A549 (cell line): ENCODE data around the gene FGF5. TPM values are rescaled to one million over a fixed set of nuclear protein-coding genes. Genes with fewer than 3 reads are reported as not detected.

Experiments used
- ATAC-seq, 2 experiments: fragments of 200-7000 bp in 1 of 2; fragments of >200 bp in 1 of 2; cut with Nextera tagmentation in 1 of 2; cut with Tn5 transposase in 1 of 2; 3 replicates each; pipeline versions ENCODE4 v1.8.0 to v1.9.1; 2018 to 2020; ENCODE audit warnings: mild to moderate bottlenecking in 1 of 2, moderate library complexity in 1 of 2
- CTCF ChIA-PET: fragments of 300-600 bp; sonication (Branson Sonifier 250); formaldehyde crosslinking; extraction: SDS; loops from one replicate; lab custom pipeline; 2021; ENCODE audit warnings: antibody characterized with exemption, inconsistent platforms; lab: Yijun Ruan, JAX
- POLR2A ChIA-PET: fragments of 350-600 bp; formaldehyde crosslinking; extraction: SDS; loops from one replicate; lab custom pipeline; 2021; ENCODE audit warnings: antibody characterized with exemption, inconsistent platforms; lab: Yijun Ruan, JAX
- DNase-seq, 2 experiments: peaks; one replicate each; pipeline versions ENCODE4 v3.0.0 to v3.0.0-alpha.2; 2011 to 2016; ENCODE audit warnings: low read depth in 1 of 2, low spot score in 1 of 2
- FAIRE-seq: peaks from 2 replicates; lab custom pipeline; 2011; peaks lifted over from hg19 to GRCh38; lab: Jason Lieb, UNC
- H3K27ac ChIP-seq, 2 experiments: fragments of >200 bp; sonication (Bioruptor Twin); formaldehyde crosslinking; 3 replicates each; pipeline ENCODE4 v1.5.1; 2016 to 2017
- H3K4me1 ChIP-seq: fragments of >200 bp; sonication (Bioruptor Twin); formaldehyde crosslinking; 3 replicates; pipeline ENCODE4 v1.6.1; 2016
- H3K4me2 ChIP-seq: fragments of >200 bp; sonication (Bioruptor Twin); formaldehyde crosslinking; 3 replicates; pipeline ENCODE4 v1.6.1; 2016
- H3K4me3 ChIP-seq: fragments of >200 bp; sonication (Bioruptor Twin); formaldehyde crosslinking; 3 replicates; pipeline ENCODE4 v1.5.1; 2016
- H3K9me3 ChIP-seq: fragments of >200 bp; sonication (Bioruptor Twin); formaldehyde crosslinking; 3 replicates; pipeline ENCODE4 v1.6.1; 2016
- ATOH8 ChIP-seq: fragments of 250-450 bp; sonication (Bioruptor Pico); IDR thresholded peaks from 2 replicates; pipeline ENCODE4 v1.5.0; 2020; ENCODE audit warnings: low read depth, mild to moderate bottlenecking, moderate library complexity
- BHLHE40 ChIP-seq: IDR thresholded peaks from 2 replicates; pipeline ENCODE4 v1.6.1; 2012; ENCODE audit warnings: low read depth, low read length, inconsistent platforms
- CEBPB ChIP-seq, 2 experiments: fragments of >200 bp in 1 of 2; sonication (Bioruptor Twin) in 1 of 2; formaldehyde crosslinking in 1 of 2; IDR thresholded peaks; 2 replicates each; pipeline ENCODE4 v1.6.1; 2012 to 2016
- CHD2 ChIP-seq: fragments of 150-350 bp; IDR thresholded peaks from 2 replicates; pipeline ENCODE4 v1.6.1; 2014; ENCODE audit warnings: low read length; ENCODE audit not compliant: partially characterized antibody
- CTCF ChIP-seq: fragments of >200 bp; sonication (Bioruptor Twin); formaldehyde crosslinking; IDR thresholded peaks from 3 replicates; pipeline ENCODE4 v1.5.1; 2016
- ELK1 ChIP-seq: fragments of 150-350 bp; IDR thresholded peaks from 2 replicates; pipeline ENCODE4 v1.6.1; 2014; ENCODE audit warnings: low read depth, mild to moderate bottlenecking, low read length
- FOSL2 ChIP-seq, 2 experiments: fragments of 450-650 bp in 1 of 2; fragments of >200 bp in 1 of 2; sonication (Bioruptor Twin) in 1 of 2; formaldehyde crosslinking; IDR thresholded peaks; 2 replicates each; pipeline versions ENCODE4 v1.5.0 to v1.6.1; 2016 to 2020; ENCODE audit warnings: mild to moderate bottlenecking in 1 of 2, moderate library complexity in 1 of 2
- KDM1A ChIP-seq: fragments of 200-600 bp; sonication (generic); IDR thresholded peaks from 2 replicates; pipeline ENCODE4 v1.6.1; 2016; ENCODE audit warnings: low read depth, mild to moderate bottlenecking
- NFE2L2 ChIP-seq: fragments of 150-350 bp; conservative IDR thresholded peaks from 2 replicates; pipeline ENCODE4 v1.6.1; 2014; ENCODE audit warnings: low read length
- NPAS2 ChIP-seq: fragments of 250-450 bp; sonication (Bioruptor Pico); IDR thresholded peaks from 2 replicates; pipeline ENCODE4 v1.8.0; 2022; ENCODE audit warnings: mild to moderate bottlenecking, moderate library complexity, borderline replicate concordance
- PHF8 ChIP-seq: fragments of 200-600 bp; sonication (generic); IDR thresholded peaks from 2 replicates; pipeline ENCODE4 v1.6.1; 2016; ENCODE audit warnings: low read depth, mild to moderate bottlenecking, antibody characterized with exemption, moderate library complexity, borderline replicate concordance
- POLR2A ChIP-seq: IDR thresholded peaks from 2 replicates; pipeline ENCODE4 v1.6.1; 2012; ENCODE audit warnings: mild to moderate bottlenecking, low read length
- REST ChIP-seq: fragments of 200-600 bp; sonication (generic); IDR thresholded peaks from 2 replicates; pipeline ENCODE4 v1.6.1; 2016; ENCODE audit warnings: antibody characterized with exemption, mild to moderate bottlenecking, moderate library complexity
- SREBF2 ChIP-seq: fragments of 450-650 bp; IDR thresholded peaks from 2 replicates; pipeline ENCODE4 v1.6.1; 2014; ENCODE audit warnings: mild to moderate bottlenecking, moderate library complexity
- TP53 ChIP-seq: fragments of 250-450 bp; sonication (Bioruptor Pico); IDR thresholded peaks from 2 replicates; pipeline ENCODE4 v1.5.0; 2021; ENCODE audit warnings: mild to moderate bottlenecking, moderate library complexity
- WGBS: methylation state at CpG from one replicate; pipeline ENCODE4 v1.1.6; 2017; ENCODE audit errors: missing lambda C conversion rate; 5-methylcytosine and 5-hydroxymethylcytosine counted together
- polyA plus RNA-seq, 4 experiments: library from polyadenylated mRNA; depleted of rRNA in 3 of 4; stranded (reverse); fragments of >200 nt; fragmentation: RNase III in 1 of 4; extraction: RNeasy Plus Mini Kit Qiagen cat#74134 plus additional on column Dnase treatment in 1 of 4; gene quantifications; 2 replicates in 3 of 4; 3 replicates in 1 of 4; pipeline ENCODE4 v1.2.3, GENCODE V29; 2011 to 2017
- TF ChIP-seq, protein P1 (sequence below): IDR thresholded peaks from 2 replicates; pipeline ENCODE4 v1.6.1; 2012

FGF5 gene
- polyA plus RNA-seq, 2 of the 4 experiments (the other 2 are of a cell fraction) = 0.21 TPM; not detected in 1

DNA sequence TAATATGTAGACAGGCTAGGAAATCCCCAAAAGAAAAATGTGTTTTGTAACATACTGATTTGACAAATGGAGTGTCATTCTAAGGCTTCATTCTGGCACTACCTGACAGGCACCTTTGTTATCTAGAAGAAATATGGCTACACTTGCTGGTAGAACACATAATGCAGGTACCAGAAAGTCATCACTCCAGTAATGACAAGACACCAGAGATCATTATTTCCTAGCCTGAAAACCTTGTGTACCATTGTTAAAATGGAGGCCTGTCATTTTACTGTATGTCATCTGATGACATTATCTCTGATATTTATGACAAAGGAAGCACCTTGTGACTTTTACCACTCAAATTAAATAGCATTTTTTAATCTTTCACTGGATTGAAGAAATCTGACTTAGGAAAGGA, 13.5 kb upstream of the FGF5 start:
- CTCF ChIA-PET = no interaction called here
- Histone ChIP-seq H3K9me3 (no peaks in the 10 kb centered on the region), H3K4me3 (no peak overlapping the region), H3K4me2 (no peak overlapping the region), H3K27ac (no peak overlapping the region), H3K4me1 (no peaks in the 10 kb centered on the region)
- DNase-seq = no peak
- no peak for FAIRE-seq
- no peak for ATAC-seq
- POLR2A ChIA-PET = no interaction called here
- TF ChIP-seq POLR2A (no peak), NPAS2 (no peak), REST (no peak)
- TF ChIP-seq, all 56 proteins: peak for 0

DNA sequence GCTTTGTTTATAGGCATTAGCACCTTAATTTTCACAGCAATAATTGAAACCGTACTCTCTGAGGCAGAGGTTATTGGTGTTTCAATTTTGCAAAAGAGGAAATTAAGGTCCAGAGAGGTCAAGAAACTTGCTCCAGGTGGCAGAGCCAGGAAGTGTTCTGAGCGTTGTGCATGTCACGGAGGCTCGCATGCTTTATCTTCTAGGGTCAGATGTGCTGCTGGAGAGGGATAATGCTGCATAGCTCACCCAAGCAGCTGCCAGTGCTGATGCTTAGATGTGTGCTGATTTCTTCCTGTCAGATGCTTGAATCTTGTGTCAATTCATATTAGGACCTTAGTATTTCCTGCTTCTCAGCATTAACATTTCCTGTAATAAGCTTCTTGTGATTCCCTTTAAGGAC, 13.0 kb upstream of the FGF5 start:
- TF ChIP-seq ATOH8 (CRISPR knock-in tag) (no peak), PHF8 (no peak)
- ATAC-seq (no peak), FAIRE-seq (no peak), DNase-seq (no peak)
- Histone ChIP-seq H3K4me2 (no peak overlapping the region), H3K4me1 (no peaks in the 10 kb centered on the region), H3K27ac (no peak overlapping the region), H3K4me3 (no peak overlapping the region), H3K9me3 (no peaks in the 10 kb centered on the region)
- CTCF ChIA-PET = no interaction called here
- WGBS = 87% methylated on average over 4 of the region's 4 CpGs
- POLR2A ChIA-PET = no interaction called here

- CTCF ChIA-PET = interaction anchor here (0.6 kb wide), 1 partner anchor 33 kb away, joined by 4 read pairs; no protein-coding TSS in a partner anchor
- Histone ChIP-seq H3K4me3 (no peak overlapping the region), H3K4me2 (no peak overlapping the region), H3K9me3 (no peaks in the 10 kb centered on the region), H3K4me1 (no peaks in the 10 kb centered on the region), H3K27ac (no peak overlapping the region)
- DNase-seq = no peak
- ATAC-seq = no peak
- no peak for FAIRE-seq
- POLR2A ChIA-PET = no interaction called here
- 94% methylated on average over 2 of the region's 2 CpGs for WGBS
- no peak for TF ChIP-seq NFE2L2
- no peak for TF ChIP-seq CTCF
- no peak for TF ChIP-seq POLR2A
- no peak for TF ChIP-seq SREBF2
- TF ChIP-seq BHLHE40 = no peak
- TF ChIP-seq TP53 (CRISPR knock-in tag) = no peak
- no peak for TF ChIP-seq ELK1
- no peak for TF ChIP-seq KDM1A
- TF ChIP-seq, protein P1, sequence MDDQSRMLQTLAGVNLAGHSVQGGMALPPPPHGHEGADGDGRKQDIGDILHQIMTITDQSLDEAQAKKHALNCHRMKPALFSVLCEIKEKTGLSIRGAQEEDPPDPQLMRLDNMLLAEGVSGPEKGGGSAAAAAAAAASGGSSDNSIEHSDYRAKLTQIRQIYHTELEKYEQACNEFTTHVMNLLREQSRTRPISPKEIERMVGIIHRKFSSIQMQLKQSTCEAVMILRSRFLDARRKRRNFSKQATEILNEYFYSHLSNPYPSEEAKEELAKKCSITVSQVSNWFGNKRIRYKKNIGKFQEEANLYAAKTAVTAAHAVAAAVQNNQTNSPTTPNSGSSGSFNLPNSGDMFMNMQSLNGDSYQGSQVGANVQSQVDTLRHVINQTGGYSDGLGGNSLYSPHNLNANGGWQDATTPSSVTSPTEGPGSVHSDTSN = no peak
- TF ChIP-seq CHD2 = no peak
- no peak for TF ChIP-seq CEBPB (IDR thresholded peaks at IDR 0.05)
- TF ChIP-seq FOSL2 (IDR thresholded peaks at IDR 0.05) = no peak
- TF ChIP-seq FOSL2 (CRISPR knock-in tag; IDR thresholded peaks at IDR 0.05) = no peak
Observed at GRCh38 chr4:80254114-80254513, 12.3 kb upstream of the FGF5 start.
